MCF 10A (cell line): ENCODE measurements around the gene LGALS1. TPM values are rescaled to one million over a fixed set of nuclear protein-coding genes. Genes with fewer than 3 reads are reported as not detected.

Source experiments
- BruUV-seq: library from RNA; stranded (reverse); fragments of 400-500 nt; replicated peaks from 2 replicates; lab custom pipeline; 2021; lab: Mats Ljungman, UMichigan
- CTCF ChIA-PET: fragments of 300-600 bp; sonication (Branson Sonifier 250); formaldehyde crosslinking; extraction: SDS; loops from one replicate; lab custom pipeline; 2021; ENCODE audit warnings: antibody characterized with exemption, inconsistent platforms; lab: Yijun Ruan, JAX
- POLR2A ChIA-PET: fragments of 300-600, 350-650 bp; sonication (Branson Sonifier 250); formaldehyde crosslinking; extraction: SDS; loops from one replicate; lab custom pipeline; 2020; ENCODE audit warnings: antibody characterized with exemption, inconsistent platforms; lab: Yijun Ruan, JAX
- DNase-seq: peaks from one replicate; pipeline ENCODE4 v3.0.0-alpha.2; 2018; ENCODE audit not compliant: unreplicated experiment
- H3K27ac Mint-ChIP-seq: one replicate; pipeline ENCODE4 v1.8.0; 2022; ENCODE audit warnings: mild to moderate bottlenecking, low read depth, mixed read lengths; ENCODE audit not compliant: unreplicated experiment
- H3K27me3 Mint-ChIP-seq: one replicate; pipeline ENCODE4 v1.8.0; 2022; ENCODE audit warnings: mixed read lengths; ENCODE audit not compliant: insufficient read depth, unreplicated experiment
- H3K36me3 Mint-ChIP-seq: one replicate; pipeline ENCODE4 v1.8.0; 2022; ENCODE audit warnings: mild to moderate bottlenecking, moderate library complexity, mixed read lengths; ENCODE audit not compliant: insufficient read depth, unreplicated experiment
- H3K4me1 Mint-ChIP-seq: one replicate; pipeline ENCODE4 v1.8.0; 2022; ENCODE audit warnings: mixed read lengths; ENCODE audit not compliant: insufficient read depth, unreplicated experiment
- H3K4me3 Mint-ChIP-seq: one replicate; pipeline ENCODE4 v1.8.0; 2022; ENCODE audit warnings: mild to moderate bottlenecking, moderate library complexity, mixed read lengths; ENCODE audit not compliant: unreplicated experiment
- H3K9me3 Mint-ChIP-seq: one replicate; pipeline ENCODE4 v1.8.0; 2022; ENCODE audit warnings: mixed read lengths; ENCODE audit not compliant: unreplicated experiment
- intact Hi-C: fragments of 100-400 bp; cut with micrococcal nuclease; formaldehyde crosslinking; loops from 2 replicates; pipeline ENCODE4 v1.14.1; 2022
- total RNA-seq: library from RNA; stranded (reverse); gene quantifications from 2 replicates; pipeline ENCODE4 v1.2.3, GENCODE V29; 2022
- TF ChIP-seq, protein P1 (sequence below): fragments of 200-600 bp; IDR thresholded peaks from one replicate; pipeline ENCODE4 v1.8.0; 2022; ENCODE audit warnings: antibody characterized with exemption, mild to moderate bottlenecking; ENCODE audit not compliant: unreplicated experiment

The LGALS1 gene
- total RNA-seq, 1 experiment from 2014 or later, result 1,635 TPM

DNA sequence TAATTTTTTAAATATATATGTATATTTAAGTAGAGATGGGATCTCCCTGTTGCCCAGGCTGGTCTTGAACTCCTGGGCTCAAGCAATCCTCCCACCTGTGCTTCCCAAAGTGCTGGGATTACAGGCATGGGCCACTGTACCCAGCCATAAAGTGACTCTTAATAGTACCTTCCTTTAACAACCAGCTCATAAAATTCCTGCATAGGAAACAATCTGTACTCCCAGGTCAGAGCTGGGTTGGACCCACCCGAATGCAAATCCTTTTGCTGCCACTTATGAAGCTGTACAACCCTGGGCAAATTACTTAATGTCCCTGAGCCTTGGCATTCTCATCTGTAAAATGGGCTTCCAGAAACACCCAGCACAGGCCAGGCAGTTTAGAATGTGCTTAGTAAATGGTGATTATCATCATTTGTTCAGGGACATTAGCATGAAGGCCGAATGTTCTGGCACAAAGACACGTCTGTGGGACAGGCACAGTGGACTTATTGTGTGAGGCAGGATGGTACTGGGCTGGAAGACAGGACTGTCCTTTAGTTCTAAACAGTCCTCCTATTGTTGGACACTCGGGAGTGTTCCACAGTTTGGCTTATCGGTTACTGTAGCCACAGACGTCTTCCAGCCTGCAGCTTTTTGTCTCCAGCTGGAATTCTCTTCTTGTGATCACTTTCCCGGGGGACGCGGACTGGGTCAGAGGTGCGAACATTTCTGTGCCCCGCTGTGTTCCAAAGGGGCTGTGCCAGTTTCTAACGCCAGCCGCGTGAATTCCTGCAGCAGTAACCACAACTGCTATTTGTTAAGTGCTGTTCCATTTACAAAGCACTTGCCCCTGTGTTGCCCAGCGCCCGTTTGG, 11.0 kb upstream of the LGALS1 start:
- DNase-seq, result no peak
- no TSS peak for BruUV-seq
- Mint-ChIP-seq H3K27ac (no peak overlapping the region), H3K9me3 (no peaks in the 10 kb centered on the region), H3K4me3 (no peak overlapping the region), H3K4me1 (peaks cover 10% of the 10 kb centered on the region), H3K36me3 (peaks cover 31% of the 10 kb centered on the region), H3K27me3 (no peaks in the 10 kb centered on the region)
- POLR2A ChIA-PET, result interaction anchor here (0.5 to 1.5 kb wide), 4 partner anchors 11 to 208 kb away, joined by 3 to 7 read pairs (median 4); partner anchors contain the start of gene LGALS1
- CTCF ChIA-PET, result interaction anchor here (0.6 to 4.8 kb wide), 4 partner anchors 21 to 82 kb away, joined by 3 to 32 read pairs (median 3); no protein-coding TSS in a partner anchor
- intact Hi-C loops, result no loop called here
- TF ChIP-seq, protein P1, sequence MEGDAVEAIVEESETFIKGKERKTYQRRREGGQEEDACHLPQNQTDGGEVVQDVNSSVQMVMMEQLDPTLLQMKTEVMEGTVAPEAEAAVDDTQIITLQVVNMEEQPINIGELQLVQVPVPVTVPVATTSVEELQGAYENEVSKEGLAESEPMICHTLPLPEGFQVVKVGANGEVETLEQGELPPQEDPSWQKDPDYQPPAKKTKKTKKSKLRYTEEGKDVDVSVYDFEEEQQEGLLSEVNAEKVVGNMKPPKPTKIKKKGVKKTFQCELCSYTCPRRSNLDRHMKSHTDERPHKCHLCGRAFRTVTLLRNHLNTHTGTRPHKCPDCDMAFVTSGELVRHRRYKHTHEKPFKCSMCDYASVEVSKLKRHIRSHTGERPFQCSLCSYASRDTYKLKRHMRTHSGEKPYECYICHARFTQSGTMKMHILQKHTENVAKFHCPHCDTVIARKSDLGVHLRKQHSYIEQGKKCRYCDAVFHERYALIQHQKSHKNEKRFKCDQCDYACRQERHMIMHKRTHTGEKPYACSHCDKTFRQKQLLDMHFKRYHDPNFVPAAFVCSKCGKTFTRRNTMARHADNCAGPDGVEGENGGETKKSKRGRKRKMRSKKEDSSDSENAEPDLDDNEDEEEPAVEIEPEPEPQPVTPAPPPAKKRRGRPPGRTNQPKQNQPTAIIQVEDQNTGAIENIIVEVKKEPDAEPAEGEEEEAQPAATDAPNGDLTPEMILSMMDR, result no peak

DNA sequence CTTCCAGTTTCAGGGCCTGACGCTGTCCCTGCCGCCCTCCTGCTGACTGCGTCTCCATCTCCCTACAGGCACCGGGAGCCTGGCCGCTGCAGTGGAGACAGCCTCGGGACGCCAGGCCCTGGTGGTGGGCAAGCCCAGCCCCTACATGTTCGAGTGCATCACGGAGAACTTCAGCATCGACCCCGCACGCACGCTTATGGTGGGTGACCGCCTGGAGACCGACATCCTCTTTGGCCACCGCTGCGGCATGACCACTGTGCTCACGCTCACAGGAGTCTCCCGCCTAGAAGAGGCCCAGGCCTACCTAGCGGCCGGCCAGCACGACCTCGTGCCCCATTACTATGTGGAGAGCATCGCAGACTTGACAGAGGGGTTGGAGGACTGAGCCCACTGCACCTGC, 9.9 kb upstream of the LGALS1 start:
- POLR2A ChIA-PET, result no interaction called here
- no peak overlapping the region for H3K27ac Mint-ChIP-seq
- no peak for DNase-seq
- H3K9me3 Mint-ChIP-seq, result no peaks in the 10 kb centered on the region
- CTCF ChIA-PET, result interaction anchor here (4.8 kb wide), 1 partner anchor 22 kb away, joined by 32 read pairs; no protein-coding TSS in a partner anchor
- TF ChIP-seq, protein P1, result no peak
- H3K4me1 Mint-ChIP-seq, result peaks cover 3% of the 10 kb centered on the region
- intact Hi-C loops, result no loop called here
- H3K36me3 Mint-ChIP-seq, result peaks cover 31% of the 10 kb centered on the region
- no peaks in the 10 kb centered on the region for H3K27me3 Mint-ChIP-seq
- BruUV-seq, result no TSS peak
- H3K4me3 Mint-ChIP-seq, result no peak overlapping the region

GRCh38 chr22:37669586-37669985, 5.8 kb upstream of the LGALS1 start:
- Mint-ChIP-seq H3K27ac (no peak overlapping the region), H3K9me3 (no peaks in the 10 kb centered on the region), H3K4me3 (no peak overlapping the region), H3K36me3 (peaks cover 15% of the 10 kb centered on the region), H3K4me1 (peaks cover 5% of the 10 kb centered on the region), H3K27me3 (no peaks in the 10 kb centered on the region)
- no peak for DNase-seq
- TF ChIP-seq, protein P1, result no peak
- intact Hi-C loops, result no loop called here
- CTCF ChIA-PET, result interaction anchor here (0.7 to 1.0 kb wide), 3 partner anchors 11 to 41 kb away, joined by 3 to 4 read pairs (median 3); partner anchors contain the start of gene PDXP
- POLR2A ChIA-PET, result interaction anchor here (0.9 kb wide), 1 partner anchor 11 kb away, joined by 3 read pairs; the partner anchor contains the start of gene PDXP
- BruUV-seq, result no TSS peak

GRCh38 chr22:37672206-37672919, 3.1 kb upstream of the LGALS1 start:
- Mint-ChIP-seq H3K4me1 (peaks cover 16% of the 10 kb centered on the region), H3K27ac (no peak overlapping the region), H3K4me3 (no peak overlapping the region), H3K9me3 (no peaks in the 10 kb centered on the region), H3K36me3 (peaks cover 16% of the 10 kb centered on the region), H3K27me3 (no peaks in the 10 kb centered on the region)
- no TSS peak for BruUV-seq
- intact Hi-C loops, result no loop called here
- CTCF ChIA-PET, result interaction anchor here (0.6 to 2.0 kb wide), 6 partner anchors 8 to 1350 kb away, joined by 3 to 10 read pairs (median 4); no protein-coding TSS in a partner anchor
- TF ChIP-seq, protein P1, result no peak
- POLR2A ChIA-PET, result no interaction called here
- no peak for DNase-seq
